ENCODE results near the gene UBE2D1. TPM values are rescaled to one million over a fixed set of nuclear protein-coding genes. Genes with fewer than 3 reads are reported as not detected.

UBE2D1 gene
- 21.0 TPM for total RNA-seq (2021; ENCODE audit: unreplicated experiment)
- 20.0 TPM for polyA plus RNA-seq (2012; ENCODE audit: insufficient read length)
- Bru-seq, nascent RNA = percentile 81 among the genes with signal in this experiment
- BruChase-seq, experiment 1, labeled RNA remaining after a 2-hour chase = percentile 75 among the genes with signal in this experiment
- percentile 80 among the genes with signal in this experiment for BruChase-seq, experiment 2, labeled RNA remaining after a 6-hour chase
- long read RNA-seq, transcript UBE2D1-201 (7 exons, 2,659 nt) = major isoform, 44 of 49 reads
- long read RNA-seq, partial matches to known transcripts = 3 of 49 reads
- long read RNA-seq, other reads (novel, unspliced or antisense) = 1 of 49 reads

GRCh38 chr10:58334817-58335305, at the start of gene UBE2D1:
Gene UBE2D1, plus strand, starts transcription at chr10:58335006. Its CDS starts 196 bp downstream, at chr10:58335202.
- BruUV-seq (replicated peaks) = no TSS peak
- TF ChIP-seq SIN3A (IDR thresholded peaks at IDR 0.05; ENCODE audit: borderline replicate concordance, insufficient read depth, low read depth, low read length) (peak; percentile 86; the same call in 1 of the 2 replicates), POLR2AphosphoS5 (IDR thresholded peaks at IDR 0.05; ENCODE audit: low read depth, low read length) (peak; percentile 95), TCF7L2 (IDR thresholded peaks at IDR 0.05; ENCODE audit: low read depth, low read length) (peak; percentile 29; the same call in 1 of the 2 replicates)
- TF ChIP-seq, protein P1, sequence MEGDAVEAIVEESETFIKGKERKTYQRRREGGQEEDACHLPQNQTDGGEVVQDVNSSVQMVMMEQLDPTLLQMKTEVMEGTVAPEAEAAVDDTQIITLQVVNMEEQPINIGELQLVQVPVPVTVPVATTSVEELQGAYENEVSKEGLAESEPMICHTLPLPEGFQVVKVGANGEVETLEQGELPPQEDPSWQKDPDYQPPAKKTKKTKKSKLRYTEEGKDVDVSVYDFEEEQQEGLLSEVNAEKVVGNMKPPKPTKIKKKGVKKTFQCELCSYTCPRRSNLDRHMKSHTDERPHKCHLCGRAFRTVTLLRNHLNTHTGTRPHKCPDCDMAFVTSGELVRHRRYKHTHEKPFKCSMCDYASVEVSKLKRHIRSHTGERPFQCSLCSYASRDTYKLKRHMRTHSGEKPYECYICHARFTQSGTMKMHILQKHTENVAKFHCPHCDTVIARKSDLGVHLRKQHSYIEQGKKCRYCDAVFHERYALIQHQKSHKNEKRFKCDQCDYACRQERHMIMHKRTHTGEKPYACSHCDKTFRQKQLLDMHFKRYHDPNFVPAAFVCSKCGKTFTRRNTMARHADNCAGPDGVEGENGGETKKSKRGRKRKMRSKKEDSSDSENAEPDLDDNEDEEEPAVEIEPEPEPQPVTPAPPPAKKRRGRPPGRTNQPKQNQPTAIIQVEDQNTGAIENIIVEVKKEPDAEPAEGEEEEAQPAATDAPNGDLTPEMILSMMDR (IDR thresholded peaks at IDR 0.05) = peak; percentile 28
- TF ChIP-seq, protein P2, sequence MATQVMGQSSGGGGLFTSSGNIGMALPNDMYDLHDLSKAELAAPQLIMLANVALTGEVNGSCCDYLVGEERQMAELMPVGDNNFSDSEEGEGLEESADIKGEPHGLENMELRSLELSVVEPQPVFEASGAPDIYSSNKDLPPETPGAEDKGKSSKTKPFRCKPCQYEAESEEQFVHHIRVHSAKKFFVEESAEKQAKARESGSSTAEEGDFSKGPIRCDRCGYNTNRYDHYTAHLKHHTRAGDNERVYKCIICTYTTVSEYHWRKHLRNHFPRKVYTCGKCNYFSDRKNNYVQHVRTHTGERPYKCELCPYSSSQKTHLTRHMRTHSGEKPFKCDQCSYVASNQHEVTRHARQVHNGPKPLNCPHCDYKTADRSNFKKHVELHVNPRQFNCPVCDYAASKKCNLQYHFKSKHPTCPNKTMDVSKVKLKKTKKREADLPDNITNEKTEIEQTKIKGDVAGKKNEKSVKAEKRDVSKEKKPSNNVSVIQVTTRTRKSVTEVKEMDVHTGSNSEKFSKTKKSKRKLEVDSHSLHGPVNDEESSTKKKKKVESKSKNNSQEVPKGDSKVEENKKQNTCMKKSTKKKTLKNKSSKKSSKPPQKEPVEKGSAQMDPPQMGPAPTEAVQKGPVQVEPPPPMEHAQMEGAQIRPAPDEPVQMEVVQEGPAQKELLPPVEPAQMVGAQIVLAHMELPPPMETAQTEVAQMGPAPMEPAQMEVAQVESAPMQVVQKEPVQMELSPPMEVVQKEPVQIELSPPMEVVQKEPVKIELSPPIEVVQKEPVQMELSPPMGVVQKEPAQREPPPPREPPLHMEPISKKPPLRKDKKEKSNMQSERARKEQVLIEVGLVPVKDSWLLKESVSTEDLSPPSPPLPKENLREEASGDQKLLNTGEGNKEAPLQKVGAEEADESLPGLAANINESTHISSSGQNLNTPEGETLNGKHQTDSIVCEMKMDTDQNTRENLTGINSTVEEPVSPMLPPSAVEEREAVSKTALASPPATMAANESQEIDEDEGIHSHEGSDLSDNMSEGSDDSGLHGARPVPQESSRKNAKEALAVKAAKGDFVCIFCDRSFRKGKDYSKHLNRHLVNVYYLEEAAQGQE (IDR thresholded peaks at IDR 0.05; ENCODE audit: insufficient read depth in 1 of 2, low read depth in 2 of 2, low read length in 1 of 2) = no peak
- H3K27ac ChIP-seq (ENCODE audit: low read length) = peak within 1 kb of the TSS; percentile 76
- peak within 1 kb of the TSS; percentile 84 to 93 for H3K4me3 ChIP-seq (ENCODE audit: low read depth in 2 of 2, low read length in 2 of 2)
- no peaks in the 10 kb centered on the region for H3K9me3 ChIP-seq (ENCODE audit: control insufficient read depth, insufficient read depth, low read depth, low read length)
- ATAC-seq = peak; percentile 100
- H3K36me3 ChIP-seq (ENCODE audit: control insufficient read depth, insufficient read depth, low read length) = no peaks in the 10 kb centered on the region; the same call in none of the 2 replicates
- peaks cover 3% of the 10 kb centered on the region; the same call in 1 of the 2 replicates for H3K27me3 ChIP-seq (ENCODE audit: control insufficient read depth, insufficient read depth, low read length)
- peaks cover 4% of the 10 kb centered on the region; the same call in 1 of the 2 replicates for H3K4me1 ChIP-seq (ENCODE audit: control insufficient read depth, insufficient read depth, low read length)
- intact Hi-C loops (cut with micrococcal nuclease; ENCODE audit: unreplicated experiment) (no loop called here), in situ Hi-C loops (cut with HindIII; ENCODE audit: low pct_unique_long_range_greater_than_20kb, low sequenced_read_pairs) (no loop called here)
- POLR2A ChIA-PET = interaction anchor here (0.6 kb wide), 1 partner anchor 18 kb away, joined by 4 read pairs; no protein-coding TSS in a partner anchor
- DNase-seq (ENCODE audit: low read depth, low spot score) = no peak
- CTCF ChIA-PET = no interaction called here

- DNase-seq (ENCODE audit: low read depth, low spot score) (peak; percentile 27), ATAC-seq (peak; percentile 85)
- ChIA-PET CTCF (interaction anchor here (0.7 to 1.7 kb wide), 5 partner anchors 23 to 368 kb away, joined by 3 to 14 read pairs (median 4); partner anchors contain the start of gene CISD1), POLR2A (no interaction called here)
- Histone ChIP-seq H3K4me3 (ENCODE audit: low read depth in 2 of 2, low read length in 2 of 2) (no peak overlapping the region), H3K27me3 (ENCODE audit: control insufficient read depth, insufficient read depth, low read length) (no peaks in the 10 kb centered on the region), H3K27ac (ENCODE audit: low read length) (no peak overlapping the region), H3K36me3 (ENCODE audit: control insufficient read depth, insufficient read depth, low read length) (peaks cover 7% of the 10 kb centered on the region; the same call in 1 of the 2 replicates), H3K4me1 (ENCODE audit: control insufficient read depth, insufficient read depth, low read length) (no peaks in the 10 kb centered on the region), H3K9me3 (ENCODE audit: control insufficient read depth, insufficient read depth, low read depth, low read length) (no peaks in the 10 kb centered on the region)
- in situ Hi-C loops (cut with HindIII; ENCODE audit: low pct_unique_long_range_greater_than_20kb, low sequenced_read_pairs) = no loop called here
- TF ChIP-seq, protein P1 (IDR thresholded peaks at IDR 0.05) = peak; percentile 80; the same call in 1 of the 2 replicates
- no peak for TF ChIP-seq TCF7L2 (IDR thresholded peaks at IDR 0.05; ENCODE audit: low read depth, low read length)
- TF ChIP-seq, protein P2 (IDR thresholded peaks at IDR 0.05; ENCODE audit: insufficient read depth in 1 of 2, low read depth in 2 of 2, low read length in 1 of 2) = no peak
- intact Hi-C loops (cut with micrococcal nuclease; ENCODE audit: unreplicated experiment) = loop anchor here (1.0 kb wide), 1 partner anchor 114 kb away; no protein-coding TSS in a partner anchor
- BruUV-seq (replicated peaks) = no TSS peak
Measured at GRCh38 chr10:58291538-58292174, 43.1 kb upstream of the UBE2D1 start.

Data from Panc1 (cell line).